Duodenal mucosa (tissue), 2 donors: Measurements from ENCODE around the gene SERPINB11.

ENCODE experiments used
- H3K27ac ChIP-seq: one replicate; pipeline ENCODE4 v1.7.0; 2013; ENCODE audit warnings: low read depth, low read length
- H3K27me3 ChIP-seq, 2 donors: one replicate each; pipeline ENCODE4 v1.7.0; 2013; ENCODE audit warnings: low read length in 2 of 2, control low read depth in 1 of 2; ENCODE audit not compliant: insufficient read depth in 2 of 2, control insufficient read depth in 1 of 2
- H3K36me3 ChIP-seq, 2 donors: one replicate each; pipeline ENCODE4 v1.7.0; 2013; ENCODE audit warnings: low read length in 2 of 2, control low read depth in 1 of 2; ENCODE audit not compliant: insufficient read depth in 2 of 2, control insufficient read depth in 1 of 2
- H3K4me1 ChIP-seq, 2 donors: one replicate each; pipeline ENCODE4 v1.7.0; 2013; ENCODE audit warnings: low read length in 2 of 2, control low read depth in 1 of 2; ENCODE audit not compliant: insufficient read depth in 2 of 2, control insufficient read depth in 1 of 2
- H3K4me3 ChIP-seq, 2 donors: one replicate each; pipeline ENCODE4 v1.7.0; 2013; ENCODE audit warnings: low read length in 2 of 2, low read depth in 1 of 2
- H3K9ac ChIP-seq, 2 donors: one replicate each; pipeline ENCODE4 v1.7.0; 2013; ENCODE audit warnings: low read length in 2 of 2, low read depth in 1 of 2
- H3K9me3 ChIP-seq, 2 donors: one replicate each; pipeline ENCODE4 v1.7.0; 2013; ENCODE audit warnings: low read length in 2 of 2, control low read depth in 1 of 2; ENCODE audit not compliant: control insufficient read depth in 1 of 2

Gene SERPINB11

GRCh38 chr18:63725682-63726480 is 23.1 kb downstream of the SERPINB11 start:
- H3K27me3 ChIP-seq = no peaks in the 10 kb centered on the region

DNA sequence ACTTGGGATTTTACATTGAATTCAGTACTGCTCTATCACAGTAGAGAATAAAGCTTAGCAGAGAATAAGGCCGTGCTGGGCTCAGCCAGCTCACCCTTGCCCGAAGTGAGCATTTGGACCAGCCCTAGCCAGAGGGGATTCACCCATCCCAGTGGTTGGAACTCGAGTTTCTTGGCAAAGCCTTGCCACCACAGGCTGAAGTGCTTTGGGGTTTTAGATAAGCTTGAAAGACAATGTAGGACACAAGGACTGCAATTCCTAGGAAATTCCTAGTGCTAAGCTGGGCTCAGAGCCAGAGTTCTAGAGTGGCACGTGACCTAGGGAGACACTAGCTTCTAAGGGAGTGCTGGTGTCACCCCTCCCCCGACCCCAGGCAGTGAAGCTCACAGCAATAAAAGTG is 28.0 kb downstream of the SERPINB11 start:
- no peaks in the 10 kb centered on the region for H3K36me3 ChIP-seq
- no peak overlapping the region for H3K27ac ChIP-seq
- no peaks in the 10 kb centered on the region for H3K9me3 ChIP-seq
- no peaks in the 10 kb centered on the region for H3K4me1 ChIP-seq
- no peak overlapping the region for H3K4me3 ChIP-seq
- H3K9ac ChIP-seq = no peak overlapping the region
- no peaks in the 10 kb centered on the region for H3K27me3 ChIP-seq

More at GRCh38 chr18:63725682-63726480, 23.1 kb downstream of the SERPINB11 start:
- Histone ChIP-seq H3K9ac (no peak overlapping the region), H3K9me3 (no peaks in the 10 kb centered on the region), H3K36me3 (no peaks in the 10 kb centered on the region), H3K4me1 (no peaks in the 10 kb centered on the region), H3K27ac (no peak overlapping the region), H3K4me3 (no peak overlapping the region)

- Histone ChIP-seq H3K36me3 (no peaks in the 10 kb centered on the region), H3K9ac (no peak overlapping the region), H3K4me1 (no peaks in the 10 kb centered on the region), H3K27ac (no peak overlapping the region), H3K9me3 (no peaks in the 10 kb centered on the region), H3K27me3 (no peaks in the 10 kb centered on the region), H3K4me3 (no peak overlapping the region)
Measured at GRCh38 chr18:63731215-63731614, 28.5 kb downstream of the SERPINB11 start.

DNA sequence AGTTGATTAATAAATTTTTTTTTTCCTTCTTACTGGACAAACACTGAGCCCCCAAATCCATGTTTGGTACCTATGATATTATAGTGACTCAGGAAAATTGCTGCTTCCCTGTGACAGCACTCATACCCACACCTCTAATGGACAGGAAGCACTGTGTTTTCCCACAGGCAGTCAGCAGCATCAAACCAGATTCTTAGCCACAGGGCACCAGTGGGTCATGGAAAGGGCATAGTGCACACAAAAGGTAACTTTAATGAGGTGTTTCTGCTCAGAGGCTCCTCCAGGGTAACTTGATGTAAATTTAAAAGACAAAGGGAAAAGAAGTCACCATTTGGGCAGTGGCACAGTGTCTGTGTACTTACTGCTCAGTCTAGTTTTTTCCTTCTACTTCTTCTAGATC is 34.1 kb downstream of the SERPINB11 start:
- Histone ChIP-seq H3K9ac (no peak overlapping the region), H3K4me1 (no peaks in the 10 kb centered on the region), H3K9me3 (no peaks in the 10 kb centered on the region), H3K27ac (no peak overlapping the region), H3K36me3 (no peaks in the 10 kb centered on the region), H3K4me3 (no peak overlapping the region), H3K27me3 (no peaks in the 10 kb centered on the region)

DNA sequence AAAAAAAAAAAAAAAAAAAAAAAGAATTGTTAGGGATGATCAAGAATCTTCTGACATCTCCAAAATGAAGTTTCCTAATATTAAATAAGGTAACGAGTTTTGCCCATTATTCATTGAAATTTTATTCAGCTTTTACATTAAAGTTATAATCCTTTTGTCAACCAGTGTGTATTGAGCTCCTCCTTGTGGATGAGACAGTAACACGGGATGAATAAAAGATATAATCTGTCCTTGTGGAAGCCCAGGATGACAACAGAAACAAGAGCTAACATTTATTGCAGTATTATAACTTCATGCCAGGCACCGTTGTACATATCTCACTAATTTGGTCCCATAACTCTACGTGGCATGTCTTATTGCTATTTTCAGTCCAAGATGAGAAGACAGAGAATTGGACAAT is 39.0 kb downstream of the SERPINB11 start:
- Histone ChIP-seq H3K4me3 (no peak overlapping the region), H3K9me3 (no peaks in the 10 kb centered on the region), H3K27me3 (no peaks in the 10 kb centered on the region), H3K4me1 (no peaks in the 10 kb centered on the region), H3K36me3 (no peaks in the 10 kb centered on the region), H3K9ac (no peak overlapping the region), H3K27ac (no peak overlapping the region)

- H3K27me3 ChIP-seq = no peaks in the 10 kb centered on the region
- no peaks in the 10 kb centered on the region for H3K4me1 ChIP-seq
- H3K9ac ChIP-seq = no peak overlapping the region
- no peaks in the 10 kb centered on the region for H3K36me3 ChIP-seq
- H3K27ac ChIP-seq = no peak overlapping the region
- no peaks in the 10 kb centered on the region for H3K9me3 ChIP-seq
- H3K4me3 ChIP-seq = no peak overlapping the region
Measured at GRCh38 chr18:63747006-63747405, 44.2 kb downstream of the SERPINB11 start.

- no peak overlapping the region for H3K4me3 ChIP-seq
- no peaks in the 10 kb centered on the region for H3K9me3 ChIP-seq
- H3K36me3 ChIP-seq = no peaks in the 10 kb centered on the region
- no peaks in the 10 kb centered on the region for H3K27me3 ChIP-seq
- no peak overlapping the region for H3K9ac ChIP-seq
- no peaks in the 10 kb centered on the region for H3K4me1 ChIP-seq
- no peak overlapping the region for H3K27ac ChIP-seq
Measured at GRCh38 chr18:63749489-63749888, 46.7 kb downstream of the SERPINB11 start.

- H3K27ac ChIP-seq = no peak overlapping the region
- no peak overlapping the region for H3K4me3 ChIP-seq
- H3K27me3 ChIP-seq = no peaks in the 10 kb centered on the region
Measured at GRCh38 chr18:63752636-63753035, 49.9 kb downstream of the SERPINB11 start.

DNA sequence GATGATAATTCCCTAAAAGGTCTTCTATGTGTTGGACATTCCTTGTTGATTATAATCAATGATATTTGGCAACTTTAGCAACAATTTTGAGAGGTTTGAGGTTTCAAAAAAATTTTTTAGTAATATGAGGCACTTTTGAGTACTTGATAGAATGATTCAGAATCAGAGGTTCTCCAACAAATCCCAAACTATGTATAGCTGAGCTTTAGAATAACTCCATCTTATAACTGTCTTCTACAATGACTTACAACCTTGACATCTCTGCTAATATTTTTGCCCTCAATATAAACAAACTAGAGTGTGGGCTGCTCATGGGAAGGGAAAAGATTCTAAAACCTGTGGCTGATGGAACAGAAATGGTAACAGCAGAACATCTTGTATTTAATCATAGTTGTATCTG is 50.9 kb downstream of the SERPINB11 start:
- no peaks in the 10 kb centered on the region for H3K4me1 ChIP-seq
- H3K9ac ChIP-seq = no peak overlapping the region
- H3K9me3 ChIP-seq = no peaks in the 10 kb centered on the region
- H3K4me3 ChIP-seq = no peak overlapping the region
- H3K27ac ChIP-seq = no peak overlapping the region
- no peaks in the 10 kb centered on the region for H3K36me3 ChIP-seq
- H3K27me3 ChIP-seq = no peaks in the 10 kb centered on the region

More at GRCh38 chr18:63752636-63753035, 49.9 kb downstream of the SERPINB11 start:
- Histone ChIP-seq H3K9ac (no peak overlapping the region), H3K9me3 (no peaks in the 10 kb centered on the region), H3K4me1 (no peaks in the 10 kb centered on the region), H3K36me3 (no peaks in the 10 kb centered on the region)

GRCh38 chr18:63757541-63757940 is 54.8 kb downstream of the SERPINB11 start:
- no peak overlapping the region for H3K9ac ChIP-seq
- H3K36me3 ChIP-seq = no peaks in the 10 kb centered on the region
- no peak overlapping the region for H3K27ac ChIP-seq
- H3K9me3 ChIP-seq = peaks cover 4 to 8% of the 10 kb centered on the region in 2 donors
- H3K27me3 ChIP-seq = no peaks in the 10 kb centered on the region
- no peaks in the 10 kb centered on the region for H3K4me1 ChIP-seq
- H3K4me3 ChIP-seq = no peak overlapping the region
